Skeletal muscle satellite cell (primary cell): ENCODE results near the gene LRRC10.
"Not testable (repeated sequence)": the region's sequence is repeated elsewhere in the genome, so short reads cannot be mapped to it uniquely, and the experiment has no call there.

Source experiments
- H3K27me3 ChIP-seq: 2 replicates; pipeline ENCODE4 v1.7.0; 2013; ENCODE audit warnings: low read length; ENCODE audit not compliant: control insufficient read depth, insufficient read depth
- H3K36me3 ChIP-seq: 2 replicates; pipeline ENCODE4 v1.7.0; 2013; ENCODE audit warnings: mild to moderate bottlenecking, control low read depth, low read length; ENCODE audit not compliant: insufficient read depth
- H3K4me1 ChIP-seq: 2 replicates; pipeline ENCODE4 v1.7.0; 2013; ENCODE audit warnings: low read length; ENCODE audit not compliant: control insufficient read depth, insufficient read depth
- H3K4me2 ChIP-seq: 2 replicates; pipeline ENCODE4 v1.7.0; 2013; ENCODE audit warnings: mild to moderate bottlenecking, low read length
- H3K4me3 ChIP-seq: 2 replicates; pipeline ENCODE4 v1.7.0; 2013; ENCODE audit warnings: low read length
- H3K9ac ChIP-seq: 2 replicates; pipeline ENCODE4 v1.7.0; 2013; ENCODE audit warnings: mild to moderate bottlenecking, low read depth, low read length, moderate library complexity
- H3K9me3 ChIP-seq: replicated peaks from 2 replicates; pipeline ENCODE4 v1.7.0; 2013; ENCODE audit warnings: mild to moderate bottlenecking, control low read depth, low read length

LRRC10 gene

DNA sequence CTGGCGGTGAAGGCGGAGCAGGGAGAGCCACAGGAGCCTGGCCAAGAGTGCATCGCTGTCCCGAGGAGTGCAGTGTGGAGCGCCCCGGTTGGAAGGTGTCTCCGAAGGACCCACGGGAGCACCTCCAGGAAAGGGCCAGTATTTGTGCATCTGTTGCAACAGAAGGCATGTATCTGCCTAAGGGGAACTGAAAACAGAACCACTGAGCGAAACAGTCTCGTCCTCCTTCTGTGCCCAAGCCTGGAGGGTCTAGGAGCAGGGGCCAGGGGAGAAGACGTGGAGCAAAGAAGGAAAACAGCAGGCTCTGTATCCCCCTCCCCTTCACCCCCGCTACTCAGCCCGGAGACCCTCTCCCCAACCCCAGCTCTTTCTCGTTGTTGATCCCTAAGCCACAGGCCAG, 5.3 kb upstream of the LRRC10 start:
- no peaks in the 10 kb centered on the region for H3K9me3 ChIP-seq
- H3K4me3 ChIP-seq, result no peak overlapping the region
- H3K9ac ChIP-seq, result no peak overlapping the region
- no peaks in the 10 kb centered on the region for H3K4me1 ChIP-seq
- H3K27me3 ChIP-seq, result peaks cover 24% of the 10 kb centered on the region
- H3K36me3 ChIP-seq, result no peaks in the 10 kb centered on the region
- H3K4me2 ChIP-seq, result no peak overlapping the region

GRCh38 chr12:69613351-69613750, 2.6 kb upstream of the LRRC10 start:
- Histone ChIP-seq H3K36me3 (no peaks in the 10 kb centered on the region), H3K9ac (no peak overlapping the region), H3K27me3 (peaks cover 36% of the 10 kb centered on the region), H3K4me3 (no peak overlapping the region), H3K4me1 (no peaks in the 10 kb centered on the region), H3K9me3 (no peaks in the 10 kb centered on the region), H3K4me2 (no peak overlapping the region)

DNA sequence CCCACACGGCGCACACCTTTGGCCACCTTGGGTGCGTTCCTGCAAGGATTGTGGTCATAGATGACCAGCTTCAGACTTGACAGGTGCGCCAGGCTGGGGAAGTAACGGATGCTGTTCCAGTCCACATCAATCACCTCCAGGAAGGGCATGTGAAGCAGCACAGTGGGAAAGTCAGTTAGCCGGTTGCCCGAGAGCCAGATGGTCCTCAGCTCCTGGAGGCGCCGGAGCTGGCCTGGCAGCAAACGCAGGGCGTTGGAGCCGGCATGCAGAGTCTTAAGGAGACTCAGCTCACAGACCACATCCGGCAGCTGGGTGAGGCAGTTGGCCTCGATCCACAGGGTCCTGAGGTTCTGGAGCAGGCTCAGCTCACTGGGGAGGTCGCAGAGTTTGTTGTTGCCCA, 581 bp downstream of the LRRC10 start:
- no peak overlapping the region for H3K9ac ChIP-seq
- H3K4me1 ChIP-seq, result no peaks in the 10 kb centered on the region
- no peaks in the 10 kb centered on the region for H3K9me3 ChIP-seq
- H3K36me3 ChIP-seq, result no peaks in the 10 kb centered on the region
- no peak overlapping the region for H3K4me3 ChIP-seq
- H3K27me3 ChIP-seq, result peaks cover 26% of the 10 kb centered on the region
- no peak overlapping the region for H3K4me2 ChIP-seq

GRCh38 chr12:69608114-69608513, 2.6 kb downstream of the LRRC10 start:
- no peaks in the 10 kb centered on the region for H3K9me3 ChIP-seq
- peaks cover 21% of the 10 kb centered on the region for H3K27me3 ChIP-seq
- no peak overlapping the region for H3K9ac ChIP-seq
- H3K4me1 ChIP-seq, result no peaks in the 10 kb centered on the region
- peaks cover 4% of the 10 kb centered on the region for H3K36me3 ChIP-seq
- no peak overlapping the region for H3K4me3 ChIP-seq
- no peak overlapping the region for H3K4me2 ChIP-seq

DNA sequence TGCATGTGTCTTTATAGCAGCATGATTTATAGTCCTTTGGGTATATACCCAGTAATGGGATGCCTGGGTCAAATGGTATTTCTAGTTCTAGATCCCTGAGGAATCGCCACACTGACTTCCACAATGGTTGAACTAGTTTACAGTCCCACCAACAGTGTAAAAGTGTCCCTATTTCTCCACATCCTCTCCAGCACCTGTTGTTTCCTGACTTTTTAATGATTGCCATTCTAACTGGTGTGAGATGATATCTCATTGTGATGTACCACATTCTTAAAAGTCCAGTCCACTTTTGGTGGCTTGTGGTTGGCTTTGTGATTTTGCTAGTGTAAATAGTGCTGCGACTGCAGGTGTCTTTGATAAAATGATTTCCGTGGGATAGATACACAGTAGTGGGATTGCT, 6.4 kb downstream of the LRRC10 start:
- peaks cover 38% of the 10 kb centered on the region for H3K36me3 ChIP-seq
- H3K4me2 ChIP-seq, H3K27me3 ChIP-seq, H3K9ac ChIP-seq, H3K9me3 ChIP-seq, H3K4me1 ChIP-seq, H3K4me3 ChIP-seq: not testable (repeated sequence)

- not testable (repeated sequence) for H3K27me3 ChIP-seq, H3K4me1 ChIP-seq, H3K4me2 ChIP-seq, H3K9me3 ChIP-seq, H3K9ac ChIP-seq, H3K4me3 ChIP-seq
- H3K36me3 ChIP-seq, result peaks cover 43% of the 10 kb centered on the region
Observed at GRCh38 chr12:69603556-69603955, 7.2 kb downstream of the LRRC10 start.

DNA sequence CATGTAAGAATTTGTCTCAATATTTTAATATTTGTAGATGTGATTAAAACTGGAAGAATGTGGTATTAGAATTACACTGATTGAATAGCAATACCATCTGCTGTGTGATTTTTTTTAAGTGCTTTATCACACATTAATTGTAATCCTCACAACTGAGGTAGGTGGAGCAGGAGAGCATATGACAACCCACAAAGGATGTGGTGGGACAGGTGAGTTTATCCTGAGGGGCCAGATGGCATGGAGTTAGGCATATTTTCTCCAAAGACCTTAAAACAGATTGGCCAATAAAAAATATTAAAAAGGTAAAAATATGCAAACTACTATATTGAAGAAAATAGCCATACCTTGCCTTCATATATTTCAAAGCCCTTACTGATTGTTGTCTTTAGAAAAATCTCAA, 7.8 kb downstream of the LRRC10 start:
- H3K36me3 ChIP-seq, result peaks cover 49% of the 10 kb centered on the region
- no peaks in the 10 kb centered on the region for H3K9me3 ChIP-seq
- no peak overlapping the region for H3K4me2 ChIP-seq
- H3K27me3 ChIP-seq, result no peaks in the 10 kb centered on the region
- H3K9ac ChIP-seq, result no peak overlapping the region
- H3K4me1 ChIP-seq, result no peaks in the 10 kb centered on the region
- H3K4me3 ChIP-seq, result no peak overlapping the region

DNA sequence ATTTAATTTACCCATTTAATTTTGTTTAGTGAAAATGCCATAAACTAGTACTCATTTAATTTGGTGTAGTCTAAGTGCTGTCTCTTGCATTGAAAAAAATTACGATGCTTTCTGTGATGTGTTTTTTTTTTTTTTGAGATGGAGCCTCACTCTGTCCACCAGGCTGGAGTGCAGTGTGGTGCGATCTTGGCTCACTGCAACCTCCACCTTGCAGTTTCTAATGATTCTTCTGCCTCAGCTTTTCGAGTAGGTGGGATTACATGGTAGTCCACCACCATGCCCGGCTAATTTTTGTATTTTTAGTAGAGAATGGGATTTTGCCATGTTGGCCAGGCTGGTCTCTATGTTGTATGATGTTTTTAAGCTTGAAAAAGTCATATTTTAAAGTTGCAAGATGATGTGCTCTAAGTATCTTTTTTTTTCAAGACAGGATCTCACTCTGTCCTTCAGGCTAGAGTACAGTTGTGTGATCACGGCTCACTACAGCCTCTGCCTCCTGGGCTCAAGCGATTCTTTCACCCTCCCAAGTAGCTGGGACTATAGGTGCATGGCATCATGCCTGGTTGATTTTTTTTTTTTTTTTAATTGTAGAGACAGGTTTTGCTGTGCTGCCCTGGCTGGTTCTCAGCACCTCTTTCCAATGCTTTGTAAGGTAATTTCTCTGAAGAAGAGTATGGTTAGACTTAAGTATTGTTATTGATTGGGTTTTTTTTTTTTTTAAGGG, 8.6 kb downstream of the LRRC10 start:
- no peak overlapping the region for H3K4me3 ChIP-seq
- H3K36me3 ChIP-seq, result peaks cover 58% of the 10 kb centered on the region
- H3K9me3 ChIP-seq, result no peaks in the 10 kb centered on the region
- no peaks in the 10 kb centered on the region for H3K27me3 ChIP-seq
- H3K9ac ChIP-seq, result no peak overlapping the region
- no peak overlapping the region for H3K4me2 ChIP-seq
- H3K4me1 ChIP-seq, result no peaks in the 10 kb centered on the region

DNA sequence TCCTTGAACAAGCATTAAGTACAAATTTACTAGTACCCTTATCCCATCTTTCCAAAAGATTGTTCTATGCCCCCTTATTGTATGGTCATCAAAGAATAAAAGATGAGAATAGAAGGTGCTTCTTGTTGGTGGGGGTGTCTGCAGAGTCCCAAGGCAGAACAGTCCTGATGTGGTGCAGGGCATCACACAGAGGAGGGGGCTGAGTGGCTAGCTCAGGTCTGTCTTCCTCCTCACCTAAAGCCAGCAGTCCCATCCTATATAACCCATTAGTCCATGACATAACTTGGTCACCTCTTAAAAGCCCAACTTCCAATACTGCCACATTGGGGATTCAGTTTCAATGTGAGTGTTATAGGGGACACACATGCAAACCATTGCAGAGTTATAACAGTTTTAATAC, 9.9 kb downstream of the LRRC10 start:
- Histone ChIP-seq H3K4me1 (no peaks in the 10 kb centered on the region), H3K36me3 (peaks cover 71% of the 10 kb centered on the region), H3K9ac (no peak overlapping the region), H3K4me3 (no peak overlapping the region), H3K4me2 (no peak overlapping the region), H3K9me3 (no peaks in the 10 kb centered on the region), H3K27me3 (no peaks in the 10 kb centered on the region)

- H3K36me3 ChIP-seq, result peaks cover 89% of the 10 kb centered on the region
- H3K4me2 ChIP-seq, result no peak overlapping the region
- no peak overlapping the region for H3K9ac ChIP-seq
- H3K4me1 ChIP-seq, result no peaks in the 10 kb centered on the region
- no peaks in the 10 kb centered on the region for H3K27me3 ChIP-seq
- H3K4me3 ChIP-seq, result no peak overlapping the region
- no peaks in the 10 kb centered on the region for H3K9me3 ChIP-seq
Observed at GRCh38 chr12:69598174-69598753, 12.4 kb downstream of the LRRC10 start.

DNA sequence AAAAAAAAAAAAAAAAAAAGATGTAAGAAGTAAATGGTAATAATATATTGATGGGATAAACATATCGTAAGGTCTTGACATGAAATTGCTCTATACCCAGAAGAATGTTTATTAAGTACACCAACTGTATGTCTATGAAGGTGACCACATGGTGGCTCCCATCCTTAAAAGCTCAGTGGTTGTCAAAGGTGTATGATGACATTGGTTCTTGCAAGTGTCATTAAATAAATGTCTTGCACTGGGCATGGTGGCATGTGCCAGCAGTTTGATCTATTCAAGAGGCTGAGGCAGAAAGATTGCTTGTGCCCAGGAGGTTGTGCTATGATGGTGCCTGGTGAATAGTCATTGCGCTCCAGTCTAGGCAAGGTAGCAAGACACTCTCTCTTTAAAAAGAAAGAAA, 15.0 kb downstream of the LRRC10 start:
- H3K4me1 ChIP-seq, result no peaks in the 10 kb centered on the region
- H3K9me3 ChIP-seq, result no peaks in the 10 kb centered on the region
- H3K4me2 ChIP-seq, result no peak overlapping the region
- H3K27me3 ChIP-seq, result no peaks in the 10 kb centered on the region
- peaks cover 85% of the 10 kb centered on the region for H3K36me3 ChIP-seq
- H3K9ac ChIP-seq, result no peak overlapping the region
- H3K4me3 ChIP-seq, result no peak overlapping the region

GRCh38 chr12:69589082-69589481, 21.6 kb downstream of the LRRC10 start:
- H3K4me3 ChIP-seq, result no peak overlapping the region
- H3K4me2 ChIP-seq, result no peak overlapping the region
- no peaks in the 10 kb centered on the region for H3K27me3 ChIP-seq
- H3K4me1 ChIP-seq, result no peaks in the 10 kb centered on the region
- H3K9ac ChIP-seq, result no peak overlapping the region
- no peaks in the 10 kb centered on the region for H3K9me3 ChIP-seq
- peaks cover 68% of the 10 kb centered on the region for H3K36me3 ChIP-seq
